Left forelimb (tissue), 1 donor: Measurements from ENCODE around the gene PSG2.
"Not testable (repeated sequence)": the region's sequence is repeated elsewhere in the genome, so short reads cannot be mapped to it uniquely, and the experiment has no call there.

ENCODE experiments used
- DNase-seq: peaks from one replicate; pipeline ENCODE4 v3.0.0-alpha.2; 2018; ENCODE audit warnings: low spot score

Gene PSG2

DNA sequence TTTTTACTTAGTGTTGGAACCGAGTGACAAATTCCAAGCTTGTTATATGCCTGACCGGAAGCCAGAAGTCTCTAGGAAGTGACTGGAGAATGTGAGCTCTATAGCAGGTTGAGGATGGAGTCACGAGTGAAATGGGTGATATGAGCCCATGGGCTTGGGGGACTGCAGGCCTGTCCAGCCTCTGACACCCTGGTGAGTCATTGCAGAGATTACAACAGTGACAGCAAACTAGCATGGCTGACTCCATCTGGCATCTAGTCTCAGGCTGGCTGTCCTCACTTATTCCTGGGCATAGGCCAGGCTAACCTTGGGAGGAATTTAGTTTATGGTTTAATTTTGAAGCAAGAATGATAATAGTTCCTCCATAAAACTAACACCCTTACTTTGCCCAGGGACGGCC, 4.6 kb downstream of the PSG2 start:
- not testable (repeated sequence) for DNase-seq

DNA sequence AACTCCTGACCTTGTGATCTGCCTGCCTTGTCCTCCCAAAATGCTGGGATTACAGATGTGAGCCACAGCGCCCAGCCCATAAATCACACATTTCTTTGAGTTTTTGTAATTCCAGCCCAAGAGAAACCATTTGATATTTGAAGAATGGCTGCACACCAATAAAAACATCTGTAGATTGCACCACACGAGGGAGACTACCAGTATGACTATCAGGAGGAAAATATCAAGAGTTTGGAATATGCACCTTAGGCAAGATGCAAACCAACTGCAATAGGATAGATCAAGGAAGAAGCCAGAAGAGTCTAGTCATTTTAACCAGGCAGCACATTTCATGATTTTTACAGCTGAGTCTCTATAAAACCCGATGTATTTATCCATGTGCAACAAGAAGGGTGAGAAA, 20.1 kb downstream of the PSG2 start:
- DNase-seq = not testable (repeated sequence)

DNA sequence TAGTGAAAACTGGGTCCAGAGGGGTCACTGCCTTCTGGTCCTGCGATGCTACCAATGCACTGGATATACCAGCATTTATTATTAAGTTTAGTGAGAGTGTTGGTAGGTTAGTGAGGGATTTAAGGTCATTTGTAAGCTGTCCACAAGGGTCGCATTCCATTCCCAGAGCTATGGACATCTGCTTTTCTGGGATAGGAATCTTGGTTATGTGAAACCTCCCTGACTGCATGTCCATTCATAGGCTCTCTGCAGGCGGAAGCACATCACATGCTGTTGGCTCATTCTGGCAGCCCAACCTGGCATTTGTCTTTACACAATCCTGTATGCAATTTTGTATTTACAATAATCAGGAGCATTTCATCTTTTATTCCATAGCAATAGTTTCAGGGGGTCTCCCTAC, 21.2 kb downstream of the PSG2 start:
- not testable (repeated sequence) for DNase-seq

DNA sequence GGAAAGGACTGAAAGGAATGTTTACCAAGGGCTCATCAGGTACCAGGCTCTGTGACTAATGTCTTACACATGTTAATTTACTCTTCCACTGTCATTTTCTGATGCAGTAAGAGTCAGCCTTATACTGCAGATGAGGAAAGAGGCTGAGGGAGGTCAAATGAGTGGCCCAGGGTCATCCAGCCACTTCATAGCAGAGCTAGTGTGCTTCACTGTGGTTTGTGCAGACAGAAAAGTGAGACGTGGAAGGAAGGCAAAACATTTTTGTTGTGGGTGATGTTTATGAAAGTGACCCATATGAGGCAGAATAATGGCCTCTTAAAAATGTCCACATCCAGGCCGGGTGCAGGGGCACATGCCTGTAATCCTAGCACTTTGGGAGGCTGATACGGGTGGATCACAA, 22.2 kb downstream of the PSG2 start:
- DNase-seq = not testable (repeated sequence)

DNA sequence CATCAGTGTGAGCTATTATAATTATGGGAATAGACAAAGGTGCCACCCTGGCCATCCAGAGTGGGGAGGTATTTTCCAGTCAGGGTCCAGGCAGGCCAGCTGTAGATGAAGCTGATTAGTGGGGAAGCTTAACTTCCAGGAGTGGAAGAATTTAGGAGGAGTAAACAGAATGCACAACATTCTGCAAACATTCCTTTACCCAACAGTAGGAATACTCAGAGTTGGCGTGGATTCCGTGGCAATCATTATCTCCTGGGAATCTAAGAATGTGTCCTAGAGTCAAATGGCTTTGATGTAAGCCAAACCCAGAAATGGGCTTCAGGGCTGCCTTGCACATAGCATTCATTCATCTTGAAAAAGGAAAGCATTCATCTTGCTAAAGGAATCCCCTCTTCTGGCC, 23.0 kb downstream of the PSG2 start:
- DNase-seq = not testable (repeated sequence)

DNA sequence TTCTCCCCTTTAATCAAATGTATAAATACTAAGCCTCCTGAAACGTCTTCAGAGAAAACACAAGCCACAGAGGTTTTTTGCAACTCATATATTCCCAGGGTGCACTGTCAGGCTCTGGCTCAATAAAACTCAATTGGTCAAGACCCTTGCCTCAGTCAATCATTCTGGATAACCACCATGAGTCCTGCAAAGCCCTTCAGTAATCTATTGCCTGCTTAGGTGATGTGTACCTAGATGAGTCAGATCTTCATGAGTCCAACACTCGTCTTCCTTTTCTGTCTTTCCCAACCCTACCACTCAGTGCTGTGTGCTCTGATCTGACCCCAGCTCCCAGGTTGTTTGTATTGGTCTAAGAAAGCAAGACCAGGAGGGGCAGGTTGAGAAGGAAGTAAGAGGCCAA, 24.1 kb downstream of the PSG2 start:
- DNase-seq = not testable (repeated sequence)

DNA sequence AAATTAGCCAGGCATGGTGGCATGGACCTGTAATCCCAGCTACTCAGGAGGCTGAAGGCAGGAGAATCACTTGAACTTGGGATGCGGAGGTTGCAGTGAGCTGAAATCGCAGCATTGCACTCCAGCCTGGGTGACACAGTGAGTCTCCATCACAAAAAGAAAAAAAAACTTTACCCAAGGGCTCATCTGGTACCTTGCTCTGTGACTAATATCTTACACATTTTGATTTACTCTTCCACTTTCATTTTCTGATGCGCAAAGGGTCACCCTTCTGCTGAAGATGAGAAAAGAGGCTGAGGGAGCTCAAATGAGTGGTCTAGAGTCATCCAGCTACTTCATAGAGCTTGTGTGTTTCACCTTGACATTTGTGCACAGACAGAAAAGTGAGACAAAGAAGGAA, 34.5 kb downstream of the PSG2 start:
- DNase-seq = not testable (repeated sequence)

DNA sequence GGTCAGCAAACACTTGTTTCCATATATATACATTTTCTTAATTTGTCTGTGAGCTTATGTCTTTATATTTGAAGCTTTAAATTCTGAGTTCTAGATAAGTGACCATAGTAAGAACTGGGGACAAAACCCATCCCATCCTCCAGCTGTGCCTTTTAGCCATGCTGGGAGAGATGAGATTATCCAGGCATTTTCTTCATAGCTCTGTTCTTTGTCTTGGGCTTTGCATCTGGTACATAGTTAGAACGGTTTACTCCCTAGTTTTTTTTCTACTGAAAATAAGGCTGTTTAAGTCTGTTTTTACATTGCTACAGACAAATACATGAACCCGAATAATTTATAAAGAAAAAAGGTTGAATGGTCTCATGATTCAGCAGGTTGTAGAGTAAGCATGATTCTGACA, 35.9 kb downstream of the PSG2 start:
- not testable (repeated sequence) for DNase-seq

DNA sequence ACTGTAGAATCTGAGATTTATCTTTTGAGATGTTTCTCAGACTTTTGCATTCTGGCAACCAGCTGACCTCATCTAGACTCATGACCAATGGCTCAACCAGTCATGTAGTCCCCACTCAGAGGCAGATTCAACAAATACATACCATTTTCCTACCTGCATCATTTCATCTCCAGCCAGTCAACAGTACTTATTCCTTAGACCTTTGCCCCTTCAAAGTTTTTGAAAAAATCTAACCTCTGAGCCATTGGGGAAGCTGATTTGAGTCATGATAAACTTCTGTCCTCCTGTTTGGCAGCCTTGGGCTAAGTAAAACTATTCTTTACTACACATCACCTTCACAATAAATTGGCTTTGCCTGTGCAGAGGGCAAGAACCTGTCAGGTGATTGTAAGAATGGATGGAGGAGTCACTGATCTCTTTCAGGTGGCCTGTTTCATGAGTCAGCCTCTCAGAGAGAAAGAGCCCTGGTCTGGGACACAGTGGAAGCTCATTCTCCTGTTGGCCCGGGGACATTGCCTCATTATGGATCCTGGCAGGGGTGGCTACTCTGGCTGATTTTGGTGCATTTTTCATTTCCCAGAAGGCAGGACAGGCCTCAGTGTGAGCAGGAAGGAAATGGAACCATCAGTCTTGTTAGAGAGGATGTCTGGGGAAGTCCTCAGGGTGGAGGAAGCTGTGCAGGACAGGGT, 38.9 kb downstream of the PSG2 start:
- not testable (repeated sequence) for DNase-seq

DNA sequence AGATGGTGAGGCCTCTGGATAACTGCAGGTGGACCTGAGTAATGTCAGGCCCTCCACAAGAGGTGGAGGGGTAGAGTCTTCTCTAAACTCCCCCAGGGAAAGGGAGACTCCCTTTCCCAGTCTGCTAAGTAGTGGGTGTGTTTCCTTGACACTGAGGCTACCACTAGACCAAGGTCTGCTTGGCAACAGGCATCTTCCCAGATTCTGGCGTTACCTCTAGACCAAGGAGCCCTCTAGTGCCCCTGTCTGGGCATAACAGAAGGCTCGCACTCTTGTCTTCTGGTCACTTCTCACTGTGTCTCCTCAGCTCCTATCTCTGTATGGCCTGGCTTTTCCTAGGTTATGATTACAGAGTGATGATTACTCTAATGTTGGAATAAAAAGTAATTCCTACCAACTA, 50.9 kb downstream of the PSG2 start:
- DNase-seq = not testable (repeated sequence)

DNA sequence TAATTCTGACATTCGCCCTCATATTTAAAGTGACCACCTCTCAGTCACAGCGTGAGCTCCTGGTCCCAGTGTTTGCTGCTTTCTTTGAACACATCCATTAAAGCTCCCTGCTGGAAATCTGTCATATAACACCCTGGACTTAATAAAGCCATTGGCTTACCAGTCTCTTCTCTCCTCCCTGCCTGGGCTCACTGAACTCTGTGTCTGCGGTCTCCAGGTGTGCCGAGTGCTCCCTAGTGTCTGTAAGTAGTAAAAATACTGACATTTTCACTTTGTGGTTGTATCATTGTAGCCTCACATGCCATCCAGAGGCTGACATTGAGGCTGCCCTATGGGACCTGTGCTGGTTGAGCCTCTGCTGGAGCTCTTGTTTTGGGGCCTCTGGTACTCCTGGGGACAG, 53.6 kb downstream of the PSG2 start:
- DNase-seq = no peak

DNA sequence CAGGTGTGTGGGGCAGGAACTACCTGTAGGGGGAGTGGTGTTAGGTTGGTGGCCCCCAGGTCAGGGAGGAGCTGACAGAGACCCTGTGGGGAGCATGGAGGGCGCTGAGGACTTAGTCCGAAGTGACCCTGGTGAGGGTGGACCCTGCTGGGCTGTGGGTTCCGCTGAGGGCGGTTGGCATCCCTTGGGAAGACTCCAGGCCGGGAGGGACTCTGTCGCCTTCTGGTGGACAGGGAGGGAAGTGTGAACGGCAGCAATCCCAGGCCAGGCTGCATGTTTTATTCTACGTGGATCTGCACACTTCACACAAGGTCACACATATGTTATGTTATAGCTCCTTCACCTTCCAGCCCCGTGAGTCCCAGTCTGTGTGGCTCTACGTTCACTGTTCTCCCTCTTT, 54.5 kb downstream of the PSG2 start:
- not testable (repeated sequence) for DNase-seq

DNA sequence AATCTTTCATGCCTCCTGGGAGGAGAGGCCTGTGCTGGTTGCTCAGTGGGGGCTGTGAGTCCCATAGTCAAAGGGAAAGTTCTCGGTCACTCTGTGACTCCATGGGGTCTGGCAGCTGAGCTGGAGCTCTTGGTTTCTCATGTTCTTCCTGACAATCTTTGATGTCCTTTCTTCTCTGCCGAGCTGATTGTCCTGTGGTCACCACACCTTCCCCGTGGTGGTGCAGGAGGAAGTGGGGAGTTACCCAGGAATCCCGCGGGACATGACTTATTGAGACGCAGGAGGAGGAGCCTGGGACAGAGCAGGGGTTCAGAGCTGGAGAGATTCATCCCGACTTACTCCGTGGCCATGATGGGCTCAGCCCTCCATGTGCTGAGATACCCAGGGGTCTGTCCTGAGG, 55.4 kb downstream of the PSG2 start:
- not testable (repeated sequence) for DNase-seq

DNA sequence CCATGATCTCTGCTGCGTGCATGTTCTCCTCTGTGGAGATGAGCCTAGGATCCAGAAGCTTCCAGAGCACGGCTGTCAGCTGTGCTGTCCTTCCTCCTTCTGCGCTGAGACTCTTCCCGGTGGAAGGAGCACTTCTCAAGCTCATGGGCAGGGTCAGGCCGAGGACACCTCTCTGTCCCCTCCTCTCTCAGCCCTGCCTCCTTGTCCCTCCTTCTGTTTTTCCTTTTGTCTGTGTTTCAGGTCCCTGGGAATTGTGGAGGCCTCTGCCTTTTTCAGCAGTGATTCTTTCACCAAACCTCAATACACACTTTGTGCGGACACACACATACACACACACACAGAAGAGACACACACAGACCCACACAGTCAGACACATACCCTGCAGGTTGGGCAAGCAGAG, 56.1 kb downstream of the PSG2 start, which contains the start of gene PSG11:
Gene PSG11, minus strand, starts transcription at position 101 of the 400 bp plus-strand sequence. Its CDS starts 97 bp downstream, at position 4.
- DNase-seq = not testable (repeated sequence)

DNA sequence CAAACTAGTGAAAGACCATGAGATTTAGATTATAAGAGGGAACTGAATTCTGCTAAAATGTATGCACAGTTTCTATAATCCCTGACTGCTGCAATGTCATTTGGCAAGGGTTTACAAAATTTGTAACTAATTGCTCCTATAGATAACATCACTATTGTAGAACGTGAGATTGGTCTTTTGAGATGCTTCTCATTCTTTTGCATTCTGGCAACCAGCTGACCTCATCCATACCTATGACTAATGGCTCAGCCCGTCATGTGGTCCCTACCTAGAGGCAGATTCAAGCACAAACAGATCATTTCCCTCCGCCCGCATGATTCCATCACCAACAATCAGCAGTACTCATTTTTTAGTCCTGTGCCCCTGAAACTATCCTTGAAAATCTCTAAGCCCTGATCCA, 60.4 kb downstream of the PSG2 start:
- DNase-seq = not testable (repeated sequence)

DNA sequence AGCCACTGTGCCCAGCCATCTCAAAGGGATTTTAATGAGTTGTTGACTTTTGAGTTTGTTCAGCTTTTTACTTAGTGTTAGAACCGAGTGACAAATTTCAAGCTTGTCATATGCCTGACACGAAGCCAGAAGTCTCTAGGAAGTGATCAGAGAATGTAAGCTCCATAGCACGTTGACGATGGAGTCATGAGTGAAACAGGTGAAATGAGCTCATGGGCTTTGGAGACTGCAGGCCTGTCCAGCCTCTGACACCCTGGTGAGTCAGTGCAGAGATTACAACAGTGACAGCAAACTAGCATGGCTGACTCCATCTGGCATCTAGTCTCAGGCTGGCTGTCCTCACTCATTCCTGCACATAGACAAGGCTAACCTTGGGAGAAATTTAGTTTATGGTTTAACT, 60.9 kb downstream of the PSG2 start:
- not testable (repeated sequence) for DNase-seq

DNA sequence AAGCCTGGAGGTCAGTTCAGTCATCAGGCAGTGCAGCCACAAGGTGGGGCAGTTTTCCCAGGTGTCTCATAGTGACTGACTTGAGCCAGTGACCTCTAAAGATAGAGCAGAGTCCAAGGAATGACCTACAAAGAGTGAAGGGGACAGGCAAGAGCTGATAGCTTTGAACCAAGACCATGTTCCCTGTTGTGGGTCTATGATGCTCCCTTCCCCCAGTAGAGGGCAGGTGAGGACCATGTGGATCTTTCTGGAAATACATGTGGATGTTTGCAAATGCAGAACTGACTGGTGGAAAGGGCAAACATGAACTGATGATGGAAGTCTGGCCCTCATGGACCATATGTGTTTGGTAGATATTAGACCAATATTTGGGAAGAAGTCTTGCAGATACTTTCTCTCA, 62.9 kb downstream of the PSG2 start:
- not testable (repeated sequence) for DNase-seq
